Germinal center (tissue), 1 donor: ENCODE measurements around the gene RANBP17.

Experiments
- DNase-seq: peaks from one replicate; pipeline ENCODE4 v3.0.0; 2012; ENCODE audit warnings: mixed read lengths, low spot score

The RANBP17 gene

GRCh38 chr5:171299851-171300250, 438.0 kb downstream of the RANBP17 start:
- DNase-seq = no peak

DNA sequence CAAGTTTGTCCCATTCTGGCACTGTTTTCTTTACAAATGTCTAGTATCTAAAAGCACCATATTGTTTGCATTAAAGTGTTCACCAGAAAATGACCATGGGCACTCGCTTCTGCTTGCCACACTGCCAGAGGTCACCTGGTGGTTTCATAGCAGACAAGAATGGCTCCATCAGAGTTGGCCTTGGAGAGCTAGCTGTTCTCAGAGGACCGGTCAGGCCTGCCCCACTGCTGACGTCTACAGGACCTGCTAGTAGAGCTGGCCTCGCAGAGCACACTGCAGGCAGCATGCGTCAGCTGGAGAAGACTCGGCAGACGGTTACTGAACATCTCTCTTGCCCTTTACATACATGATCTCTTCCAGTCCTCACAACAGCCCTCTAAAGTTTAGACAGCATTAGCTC, 438.5 kb downstream of the RANBP17 start:
- DNase-seq = no peak

- DNase-seq = no peak
These were observed 444.3 kb downstream of the RANBP17 start for GRCh38 chr5:171306166-171306565.

GRCh38 chr5:171306781-171307591, 445.2 kb downstream of the RANBP17 start:
- DNase-seq = no peak

GRCh38 chr5:171307789-171308452, 446.1 kb downstream of the RANBP17 start:
- DNase-seq = no peak

DNA sequence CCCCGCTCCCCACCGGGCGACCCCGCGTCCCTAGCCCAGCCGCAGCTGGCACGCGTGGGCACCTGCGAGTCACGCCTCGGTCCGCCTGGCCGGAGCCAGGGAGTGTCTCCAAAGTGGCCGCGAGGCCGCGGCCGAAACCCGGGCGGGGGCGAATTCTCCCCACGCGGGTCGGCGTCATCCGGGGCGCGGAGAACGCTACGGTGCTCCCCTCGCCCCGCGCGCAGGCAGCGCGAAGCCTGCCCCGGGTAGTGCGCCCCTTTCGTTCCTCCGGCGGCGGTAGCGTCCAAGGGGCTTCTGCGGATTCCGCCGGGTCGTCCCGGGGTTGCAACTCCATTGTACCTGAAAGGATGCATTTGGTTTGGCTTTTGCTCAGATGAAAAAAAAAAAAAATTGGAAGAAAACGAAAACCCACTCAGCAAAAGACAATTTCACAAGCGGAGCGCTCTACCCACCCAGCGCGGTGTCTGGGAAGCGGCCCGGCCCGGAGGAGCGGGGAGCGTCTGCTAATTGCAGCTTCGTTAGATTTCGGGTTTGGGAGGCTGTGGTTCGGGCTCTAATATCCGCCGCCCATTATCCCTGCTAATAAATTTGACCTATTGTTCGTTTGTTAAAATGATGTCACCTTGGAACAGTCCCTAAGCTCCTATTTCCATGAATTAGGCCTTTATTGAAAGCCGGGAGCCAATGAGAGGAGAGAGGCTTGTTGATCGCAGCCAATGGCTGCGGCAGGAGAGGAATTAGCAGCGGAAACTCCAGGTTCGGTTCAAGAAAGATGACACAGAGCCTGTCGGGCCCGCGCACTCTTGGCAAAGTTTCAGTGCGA, 446.8 kb downstream of the RANBP17 start, which contains the start of gene TLX3:
Gene TLX3, plus strand, starts transcription at position 796 of the 823 bp plus-strand sequence. CDS start 118 bp downstream, outside the sequence.
- DNase-seq = no peak

- no peak for DNase-seq
These were observed 447.7 kb downstream of the RANBP17 start for GRCh38 chr5:171309276-171310211.

DNA sequence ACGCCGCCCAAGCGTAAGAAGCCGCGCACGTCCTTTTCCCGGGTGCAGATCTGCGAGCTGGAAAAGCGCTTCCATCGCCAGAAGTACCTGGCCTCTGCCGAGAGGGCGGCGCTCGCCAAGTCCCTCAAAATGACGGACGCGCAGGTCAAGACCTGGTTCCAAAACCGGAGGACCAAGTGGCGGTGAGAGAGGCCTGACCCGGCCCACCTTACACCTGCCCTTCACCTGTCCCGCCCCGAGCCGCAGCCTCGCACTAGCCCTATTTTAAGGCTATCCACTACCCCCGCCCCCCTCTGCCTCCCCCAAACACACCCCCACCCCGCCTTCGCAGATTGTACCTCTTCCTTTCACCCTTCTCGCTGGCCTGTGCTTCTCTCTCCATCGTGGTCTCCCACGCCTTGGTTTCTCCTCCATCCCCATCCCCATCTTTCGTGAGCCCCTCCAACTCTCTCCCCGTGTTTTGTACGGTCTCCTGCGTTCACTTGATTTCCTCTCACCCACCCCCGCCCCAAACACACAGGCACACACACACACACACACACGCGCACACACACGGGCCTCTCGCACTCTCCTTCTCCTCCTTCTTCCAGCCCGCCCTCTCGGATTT, 448.5 kb downstream of the RANBP17 start:
- DNase-seq = no peak

GRCh38 chr5:171310819-171311321, 449.1 kb downstream of the RANBP17 start:
- DNase-seq = no peak

- DNase-seq = no peak
These were observed 449.7 kb downstream of the RANBP17 start for GRCh38 chr5:171311322-171312077.

- no peak for DNase-seq
These were observed 450.5 kb downstream of the RANBP17 start for GRCh38 chr5:171312129-171312974.

- no peak for DNase-seq
These were observed 451.8 kb downstream of the RANBP17 start for GRCh38 chr5:171313481-171314206.

- DNase-seq = no peak
These were observed 453.0 kb downstream of the RANBP17 start for GRCh38 chr5:171314728-171315385.

DNA sequence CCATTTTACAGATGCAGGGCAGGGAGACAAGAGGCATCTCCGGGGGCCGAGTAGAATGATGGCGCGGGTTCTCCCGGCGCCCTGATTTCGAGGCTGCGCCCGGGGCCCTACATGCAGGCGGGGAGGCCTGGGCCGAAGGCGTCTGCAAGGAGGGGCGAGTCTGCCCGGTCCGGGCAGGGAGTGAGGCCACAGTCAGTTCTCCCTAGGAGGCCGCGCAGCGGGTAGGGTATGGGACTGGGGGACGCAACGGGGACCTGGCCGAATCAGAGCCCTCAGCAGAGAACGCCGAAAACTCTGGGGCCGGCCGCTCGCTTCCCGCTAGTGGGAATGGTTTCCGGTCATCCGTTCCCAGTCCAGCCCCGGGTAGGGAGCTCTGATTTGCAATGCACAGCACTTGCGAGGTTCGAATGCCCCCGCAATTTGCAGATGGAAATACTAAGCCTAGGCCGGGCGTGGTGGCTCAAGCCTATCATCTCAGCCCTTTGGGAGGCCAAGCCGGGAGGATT, 453.6 kb downstream of the RANBP17 start:
- no peak for DNase-seq

- DNase-seq = no peak
These were observed 454.1 kb downstream of the RANBP17 start for GRCh38 chr5:171315925-171316257.

GRCh38 chr5:171316258-171317121, 454.7 kb downstream of the RANBP17 start:
- no peak for DNase-seq

DNA sequence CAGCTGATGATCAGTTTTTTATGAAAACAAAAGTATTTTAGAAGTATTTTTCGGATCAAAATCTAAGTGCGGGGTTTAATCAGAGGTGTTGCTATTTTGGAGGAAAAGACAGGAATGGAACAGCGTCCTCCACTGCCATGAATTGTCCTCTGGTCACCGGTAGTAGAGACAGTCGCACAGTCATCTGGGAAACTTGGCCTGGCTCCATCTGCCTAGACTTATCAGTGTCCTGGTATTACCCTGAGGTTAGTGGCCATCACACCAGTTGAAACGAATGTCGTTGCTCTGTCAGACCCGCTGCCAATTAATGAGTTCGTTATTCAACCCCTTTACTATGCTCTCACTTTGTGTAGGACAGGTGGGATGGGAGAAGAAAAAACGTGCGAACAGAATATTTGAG, 455.4 kb downstream of the RANBP17 start:
- no peak for DNase-seq
